GM19438 (cell line): ENCODE data around the gene USP12.

Source experiments
- ATAC-seq: cut with Tn5 transposase; IDR thresholded peaks from one replicate; pipeline ENCODE4 v1.9.1; 2021; ENCODE audit warnings: low read depth; ENCODE audit not compliant: unreplicated experiment

Gene USP12

GRCh38 chr13:27041341-27041740, 130.3 kb downstream of the USP12 start:
- ATAC-seq = no peak

- no peak for ATAC-seq
Observed at GRCh38 chr13:27040826-27041108, 130.8 kb downstream of the USP12 start.

GRCh38 chr13:27039171-27039701, 132.4 kb downstream of the USP12 start:
- ATAC-seq = no peak

GRCh38 chr13:27038323-27038722, 133.3 kb downstream of the USP12 start:
- no peak for ATAC-seq

- no peak for ATAC-seq
Observed at GRCh38 chr13:27037571-27037970, 134.0 kb downstream of the USP12 start.

GRCh38 chr13:27037171-27037570, 134.4 kb downstream of the USP12 start:
- no peak for ATAC-seq

- ATAC-seq = no peak
Observed at GRCh38 chr13:27036236-27036981, 135.2 kb downstream of the USP12 start.

GRCh38 chr13:27035892-27036235, 135.7 kb downstream of the USP12 start:
- ATAC-seq = no peak

GRCh38 chr13:27034678-27035111, 136.9 kb downstream of the USP12 start:
- ATAC-seq = no peak

- ATAC-seq = no peak
Observed at GRCh38 chr13:27028683-27029480, 142.7 kb downstream of the USP12 start.

GRCh38 chr13:27027086-27027667, 144.4 kb downstream of the USP12 start:
- no peak for ATAC-seq

- no peak for ATAC-seq
Observed at GRCh38 chr13:27026396-27026795, 145.2 kb downstream of the USP12 start.

- ATAC-seq = no peak
Observed at GRCh38 chr13:27024776-27025492, 146.7 kb downstream of the USP12 start.

- no peak for ATAC-seq
Observed at GRCh38 chr13:27024074-27024461, 147.5 kb downstream of the USP12 start.

GRCh38 chr13:27023385-27024073, 148.1 kb downstream of the USP12 start:
- ATAC-seq = no peak

GRCh38 chr13:27022571-27023311, 148.9 kb downstream of the USP12 start:
- ATAC-seq = no peak

GRCh38 chr13:27020415-27020814, 151.2 kb downstream of the USP12 start:
- no peak for ATAC-seq

- no peak for ATAC-seq
Observed at GRCh38 chr13:27018882-27019281, 152.7 kb downstream of the USP12 start.

- ATAC-seq = no peak
Observed at GRCh38 chr13:27018344-27018861, 153.2 kb downstream of the USP12 start.
